ENCODE data around the gene GPC5. TPM values are rescaled to one million over a fixed set of nuclear protein-coding genes. Genes with fewer than 3 reads are reported as not detected.

Gene GPC5
- total RNA-seq, 1 experiment from 2014 or later = 0.15 TPM

GRCh38 chr13:91774397-91774796, 376.0 kb downstream of the GPC5 start:
- Histone ChIP-seq H2BK20ac (ENCODE audit: low read depth, low read length, poor library complexity, severe bottlenecking) (no peak overlapping the region), H4K91ac (ENCODE audit: insufficient read length, low read depth, low read length) (no peak overlapping the region), H3K14ac (ENCODE audit: insufficient read depth, low read length) (no peak overlapping the region), H4K5ac (ENCODE audit: insufficient read length, low read depth, low read length) (no peak overlapping the region), H3K4me1 (ENCODE audit: insufficient read depth, low read length) (peaks cover 7% of the 10 kb centered on the region; the same call in 1 of the 2 replicates), H3K79me2 (ENCODE audit: insufficient read depth, low read length) (no peaks in the 10 kb centered on the region), H2BK12ac (ENCODE audit: insufficient read length, low read depth, low read length) (no peak overlapping the region), H3K23me2 (ENCODE audit: insufficient read length, low read depth, low read length, poor library complexity, severe bottlenecking) (no peaks in the 10 kb centered on the region), H3K79me1 (ENCODE audit: insufficient read depth, low read depth, low read length, poor library complexity, severe bottlenecking) (no peaks in the 10 kb centered on the region), H4K8ac (replicated peaks; ENCODE audit: insufficient read length, low read depth, low read length) (no peak overlapping the region), H2AK5ac (ENCODE audit: insufficient read length, low read length) (no peak overlapping the region), H3T11ph (ENCODE audit: low read length) (no peak overlapping the region), H3K4ac (ENCODE audit: low read depth, low read length) (no peak overlapping the region), H3K4me2 (ENCODE audit: insufficient read depth, insufficient read length, low read length) (no peak overlapping the region), H2AFZ (ENCODE audit: low read length) (no peak overlapping the region), H2BK15ac (ENCODE audit: low read depth, low read length) (no peak overlapping the region), H3K23ac (ENCODE audit: insufficient read length, low read depth, low read length) (no peak overlapping the region), H3K56ac (ENCODE audit: insufficient read length, low read depth, low read length) (no peak overlapping the region), H3K27me3 (ENCODE audit: insufficient read depth, low read length) (no peaks in the 10 kb centered on the region), H3K18ac (ENCODE audit: insufficient read length, low read depth, low read length) (no peak overlapping the region), H3K9me3 (ENCODE audit: control insufficient read depth, low read depth, low read length) (no peaks in the 10 kb centered on the region), H2BK120ac (ENCODE audit: low read depth, low read length, poor library complexity, severe bottlenecking) (no peak overlapping the region), H3K27ac (ENCODE audit: insufficient read length, low read depth, low read length) (no peak overlapping the region), H3K9ac (ENCODE audit: extremely low read depth, insufficient read length, low read length) (no peak overlapping the region), H2BK5ac (ENCODE audit: insufficient read length, low read length) (no peak overlapping the region), H4K20me1 (ENCODE audit: control insufficient read depth, insufficient read depth, insufficient read length) (no peaks in the 10 kb centered on the region)
- no peaks in the 10 kb centered on the region for H3K9me3 Mint-ChIP-seq
- no peak overlapping the region for H3K4me3 Mint-ChIP-seq
- peak overlapping the region in 1 of 3 experiments; percentile 66; a peak in 4 of 7 replicates for H3K27ac Mint-ChIP-seq
- no CpG with 5 or more reads among the region's 3 CpGs for WGBS (ENCODE audit: extremely low coverage, insufficient read length, low lambda C conversion rate)
- H3K27me3 Mint-ChIP-seq (ENCODE audit: low read depth) = no peaks in the 10 kb centered on the region
- peaks cover 0 to 3% (median 0%) of the 10 kb centered on the region in 3 experiments; a peak in 2 of 7 replicates for H3K36me3 Mint-ChIP-seq (ENCODE audit: insufficient read depth in 1 of 3, low read depth in 3 of 3)
- no peak for DNase-seq
- TF ChIP-seq, protein P1, sequence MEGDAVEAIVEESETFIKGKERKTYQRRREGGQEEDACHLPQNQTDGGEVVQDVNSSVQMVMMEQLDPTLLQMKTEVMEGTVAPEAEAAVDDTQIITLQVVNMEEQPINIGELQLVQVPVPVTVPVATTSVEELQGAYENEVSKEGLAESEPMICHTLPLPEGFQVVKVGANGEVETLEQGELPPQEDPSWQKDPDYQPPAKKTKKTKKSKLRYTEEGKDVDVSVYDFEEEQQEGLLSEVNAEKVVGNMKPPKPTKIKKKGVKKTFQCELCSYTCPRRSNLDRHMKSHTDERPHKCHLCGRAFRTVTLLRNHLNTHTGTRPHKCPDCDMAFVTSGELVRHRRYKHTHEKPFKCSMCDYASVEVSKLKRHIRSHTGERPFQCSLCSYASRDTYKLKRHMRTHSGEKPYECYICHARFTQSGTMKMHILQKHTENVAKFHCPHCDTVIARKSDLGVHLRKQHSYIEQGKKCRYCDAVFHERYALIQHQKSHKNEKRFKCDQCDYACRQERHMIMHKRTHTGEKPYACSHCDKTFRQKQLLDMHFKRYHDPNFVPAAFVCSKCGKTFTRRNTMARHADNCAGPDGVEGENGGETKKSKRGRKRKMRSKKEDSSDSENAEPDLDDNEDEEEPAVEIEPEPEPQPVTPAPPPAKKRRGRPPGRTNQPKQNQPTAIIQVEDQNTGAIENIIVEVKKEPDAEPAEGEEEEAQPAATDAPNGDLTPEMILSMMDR (conservative IDR thresholded peaks at IDR 0.05) = no peak
- H3K4me1 Mint-ChIP-seq = peaks cover 17% of the 10 kb centered on the region in 2 experiments

Measured in H9 (cell line).